SU-DHL-6 (cell line): Measurements from ENCODE around the gene AMOTL1.

Source experiments
- H2AFZ ChIP-seq: fragments of 200-600 bp; sonication (generic); 2 replicates; pipeline ENCODE4 v1.6.1; 2014; ENCODE audit warnings: low read depth, mild to moderate bottlenecking, moderate library complexity, mixed read lengths, antibody characterized with exemption, low read length; ENCODE audit not compliant: severe bottlenecking
- H3F3A ChIP-seq: fragments of 200-600 bp; shearing (Covaris generic); 2 replicates; pipeline ENCODE4 v1.6.0; 2016; ENCODE audit warnings: antibody characterized with exemption, mild to moderate bottlenecking; ENCODE audit not compliant: insufficient read depth
- H3K27ac ChIP-seq: fragments of 200-600 bp; sonication (generic); 2 replicates; pipeline ENCODE4 v1.5.1; 2016; ENCODE audit warnings: low read depth, mild to moderate bottlenecking, low read length, moderate library complexity, mixed read lengths
- H3K27me3 ChIP-seq: fragments of 200-600 bp; sonication (generic), shearing (Covaris generic); 2 replicates; pipeline ENCODE4 v1.6.0; 2014; ENCODE audit warnings: mild to moderate bottlenecking, low read length
- H3K36me3 ChIP-seq: fragments of 200-600 bp; sonication (generic); 2 replicates; pipeline ENCODE4 v1.6.1; 2014; ENCODE audit warnings: mild to moderate bottlenecking, low read length, mixed read lengths
- H3K4me2 ChIP-seq: fragments of 300-600, 200-600 bp; shearing (Covaris generic), sonication (generic); 2 replicates; pipeline ENCODE4 v1.6.0; 2014; ENCODE audit warnings: low read length, low read depth, mild to moderate bottlenecking; ENCODE audit not compliant: poor library complexity, severe bottlenecking
- H3K4me3 ChIP-seq: fragments of 200-600 bp; sonication (generic); 2 replicates; pipeline ENCODE4 v1.5.1; 2014; ENCODE audit warnings: antibody characterized with exemption, low read length, mild to moderate bottlenecking, mixed read lengths; ENCODE audit not compliant: insufficient read depth, poor library complexity, severe bottlenecking
- H3K79me2 ChIP-seq: fragments of 200-600 bp; sonication (generic); 2 replicates; pipeline ENCODE4 v1.6.1; 2014; ENCODE audit warnings: mild to moderate bottlenecking, low read length, moderate library complexity; ENCODE audit not compliant: insufficient read depth
- H3K9ac ChIP-seq: fragments of 200-600 bp; sonication (generic); 2 replicates; pipeline ENCODE4 v1.7.0; 2014; ENCODE audit warnings: mild to moderate bottlenecking, low read length
- H3K9me2 ChIP-seq: fragments of 200-600 bp; sonication (generic); replicated peaks from 2 replicates; pipeline ENCODE4 v1.6.1; 2014; ENCODE audit warnings: low read length; ENCODE audit not compliant: insufficient read depth
- H3K9me3 ChIP-seq: fragments of 200-600 bp; sonication (generic); 2 replicates; pipeline ENCODE4 v1.6.1; 2014; ENCODE audit warnings: low read length, mixed read lengths; ENCODE audit not compliant: insufficient read depth
- H4K20me1 ChIP-seq: fragments of 200-600 bp; sonication (generic); 2 replicates; pipeline ENCODE4 v1.6.1; 2014; ENCODE audit warnings: low read depth, mild to moderate bottlenecking, antibody characterized with exemption, low read length, moderate library complexity, mixed read lengths
- EZH2phosphoT487 ChIP-seq: fragments of 200-600 bp; sonication (generic), shearing (Covaris generic); conservative IDR thresholded peaks from 2 replicates; pipeline ENCODE4 v1.6.1; 2018; ENCODE audit warnings: mild to moderate bottlenecking, antibody characterized with exemption, low read length, moderate library complexity, mixed read lengths
- TF ChIP-seq, protein P1 (sequence below): fragments of 200-600 bp; sonication (generic); IDR thresholded peaks from one replicate; pipeline ENCODE4 v1.5.1; 2017; ENCODE audit warnings: antibody characterized with exemption, mild to moderate bottlenecking, low read length, moderate library complexity; ENCODE audit not compliant: insufficient read depth, poor library complexity, severe bottlenecking

Gene AMOTL1

DNA sequence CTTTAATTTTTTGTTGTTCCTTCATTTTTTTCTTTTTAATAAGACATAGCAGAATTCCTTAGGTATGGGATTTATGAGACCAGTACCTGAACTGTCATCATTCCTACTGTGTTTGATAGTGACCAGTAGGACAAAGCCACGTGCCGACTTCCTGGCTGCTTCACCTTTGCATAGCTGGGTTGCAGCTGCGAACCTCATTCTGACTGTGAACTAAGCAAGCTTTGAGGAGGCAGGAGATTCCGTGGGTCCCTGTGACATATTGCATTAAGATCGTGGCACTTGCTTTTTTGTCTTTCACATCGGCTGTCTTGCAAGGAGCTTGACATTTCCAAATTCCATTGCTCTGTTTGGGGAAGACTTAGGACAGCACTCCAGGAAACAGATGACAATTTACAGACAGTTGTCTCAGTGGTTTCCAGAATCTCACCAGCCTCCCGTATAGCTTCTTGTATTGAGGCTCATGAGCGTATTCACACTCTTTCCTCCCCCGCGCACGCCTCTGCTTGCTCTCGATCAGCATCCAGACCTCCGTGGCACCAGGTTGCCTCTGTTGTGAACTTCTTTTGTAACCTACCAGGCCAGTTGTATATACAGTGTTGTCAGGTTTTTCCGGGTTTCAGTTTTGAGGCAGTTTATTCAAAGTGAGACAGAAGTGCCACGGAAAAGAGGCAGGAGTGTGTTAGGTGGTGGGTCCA lies 103.5 kb downstream of the AMOTL1 start:
- no peaks in the 10 kb centered on the region for H3K36me3 ChIP-seq
- no peaks in the 10 kb centered on the region for H3K79me2 ChIP-seq
- no peaks in the 10 kb centered on the region for H4K20me1 ChIP-seq
- H3F3A ChIP-seq, result no peaks in the 10 kb centered on the region
- no peaks in the 10 kb centered on the region for H3K9me2 ChIP-seq
- no peak overlapping the region for H3K27ac ChIP-seq
- TF ChIP-seq, protein P1, sequence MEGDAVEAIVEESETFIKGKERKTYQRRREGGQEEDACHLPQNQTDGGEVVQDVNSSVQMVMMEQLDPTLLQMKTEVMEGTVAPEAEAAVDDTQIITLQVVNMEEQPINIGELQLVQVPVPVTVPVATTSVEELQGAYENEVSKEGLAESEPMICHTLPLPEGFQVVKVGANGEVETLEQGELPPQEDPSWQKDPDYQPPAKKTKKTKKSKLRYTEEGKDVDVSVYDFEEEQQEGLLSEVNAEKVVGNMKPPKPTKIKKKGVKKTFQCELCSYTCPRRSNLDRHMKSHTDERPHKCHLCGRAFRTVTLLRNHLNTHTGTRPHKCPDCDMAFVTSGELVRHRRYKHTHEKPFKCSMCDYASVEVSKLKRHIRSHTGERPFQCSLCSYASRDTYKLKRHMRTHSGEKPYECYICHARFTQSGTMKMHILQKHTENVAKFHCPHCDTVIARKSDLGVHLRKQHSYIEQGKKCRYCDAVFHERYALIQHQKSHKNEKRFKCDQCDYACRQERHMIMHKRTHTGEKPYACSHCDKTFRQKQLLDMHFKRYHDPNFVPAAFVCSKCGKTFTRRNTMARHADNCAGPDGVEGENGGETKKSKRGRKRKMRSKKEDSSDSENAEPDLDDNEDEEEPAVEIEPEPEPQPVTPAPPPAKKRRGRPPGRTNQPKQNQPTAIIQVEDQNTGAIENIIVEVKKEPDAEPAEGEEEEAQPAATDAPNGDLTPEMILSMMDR, result no peak
- TF ChIP-seq EZH2phosphoT487, result no peak
- no peak overlapping the region for H2AFZ ChIP-seq
- no peak overlapping the region for H3K4me2 ChIP-seq
- no peaks in the 10 kb centered on the region for H3K27me3 ChIP-seq
- H3K9me3 ChIP-seq, result no peaks in the 10 kb centered on the region
- H3K4me3 ChIP-seq, result no peak overlapping the region
- H3K9ac ChIP-seq, result no peak overlapping the region

DNA sequence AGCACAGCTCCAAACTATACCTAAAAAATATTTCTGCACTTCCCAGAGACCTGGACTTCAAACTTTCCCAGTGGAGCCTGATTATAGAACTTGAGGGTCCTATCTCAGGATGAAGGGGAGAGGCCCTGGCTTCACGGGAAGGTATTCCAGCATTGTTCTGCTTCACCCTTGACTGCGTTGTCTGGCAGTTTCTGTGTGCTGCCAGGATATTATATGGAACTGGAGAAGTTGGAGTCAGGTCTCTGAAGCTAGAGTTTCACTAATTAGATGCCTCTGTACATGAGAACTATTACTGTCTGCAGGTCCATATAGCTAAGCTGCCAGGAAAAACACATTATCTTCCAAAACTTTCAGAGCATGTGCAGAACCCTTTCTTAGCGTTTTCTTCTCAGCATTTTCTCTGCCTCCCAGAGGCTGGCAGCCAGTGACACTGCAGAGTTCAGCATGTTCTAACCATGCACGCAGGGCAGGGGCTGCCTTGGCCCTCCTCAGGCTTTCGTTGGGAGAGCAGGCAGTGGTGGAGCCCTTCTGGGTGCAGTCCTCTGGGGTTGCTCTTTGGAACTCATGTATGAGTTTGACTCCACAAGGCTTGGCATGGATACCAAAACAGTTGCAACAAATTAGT lies 105.9 kb downstream of the AMOTL1 start:
- H3K4me2 ChIP-seq, result no peak overlapping the region

DNA sequence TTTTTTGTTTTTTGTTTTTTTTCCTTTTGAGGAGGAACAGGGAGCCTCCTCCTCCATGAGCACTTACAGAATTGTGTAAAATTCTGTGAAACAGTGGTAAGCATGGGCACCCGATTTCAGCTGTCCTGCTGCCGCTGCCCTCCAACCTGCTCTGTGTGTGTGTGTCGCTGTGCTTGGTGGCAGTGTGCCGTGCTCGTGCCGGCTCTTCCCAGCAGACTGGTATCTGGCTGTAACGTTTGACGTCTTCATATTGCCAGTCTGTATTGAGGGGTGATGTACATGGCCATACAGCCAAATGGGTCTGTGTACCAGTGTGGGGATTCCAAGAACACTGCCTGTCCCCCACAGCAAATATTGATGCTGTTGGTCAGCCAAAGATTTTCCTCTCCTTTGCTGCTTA lies 108.1 kb downstream of the AMOTL1 start:
- H3K9me2 ChIP-seq, result no peaks in the 10 kb centered on the region
- H3K27me3 ChIP-seq, result no peaks in the 10 kb centered on the region
- no peaks in the 10 kb centered on the region for H3K36me3 ChIP-seq
- no peak overlapping the region for H3K4me3 ChIP-seq
- no peaks in the 10 kb centered on the region for H4K20me1 ChIP-seq
- no peaks in the 10 kb centered on the region for H3K9me3 ChIP-seq
- H2AFZ ChIP-seq, result no peak overlapping the region
- H3K4me2 ChIP-seq, result no peak overlapping the region
- H3K27ac ChIP-seq, result no peak overlapping the region
- TF ChIP-seq, protein P1, result no peak
- no peak for TF ChIP-seq EZH2phosphoT487
- no peaks in the 10 kb centered on the region for H3K79me2 ChIP-seq
- no peak overlapping the region for H3K9ac ChIP-seq
- no peaks in the 10 kb centered on the region for H3F3A ChIP-seq

More for the DNA sequence above, 105.9 kb downstream of the AMOTL1 start:
- H2AFZ ChIP-seq, result no peak overlapping the region
- no peak overlapping the region for H3K4me3 ChIP-seq
- H3K36me3 ChIP-seq, result no peaks in the 10 kb centered on the region
- H3K27me3 ChIP-seq, result no peaks in the 10 kb centered on the region
- H3K79me2 ChIP-seq, result no peaks in the 10 kb centered on the region
- H3K9ac ChIP-seq, result no peak overlapping the region
- no peak for TF ChIP-seq EZH2phosphoT487
- TF ChIP-seq, protein P1, result no peak
- no peak overlapping the region for H3K27ac ChIP-seq
- H3K9me3 ChIP-seq, result no peaks in the 10 kb centered on the region
- no peaks in the 10 kb centered on the region for H3K9me2 ChIP-seq
- H4K20me1 ChIP-seq, result no peaks in the 10 kb centered on the region
- H3F3A ChIP-seq, result no peaks in the 10 kb centered on the region
